ENCODE data around the gene ACTR2.

DNA sequence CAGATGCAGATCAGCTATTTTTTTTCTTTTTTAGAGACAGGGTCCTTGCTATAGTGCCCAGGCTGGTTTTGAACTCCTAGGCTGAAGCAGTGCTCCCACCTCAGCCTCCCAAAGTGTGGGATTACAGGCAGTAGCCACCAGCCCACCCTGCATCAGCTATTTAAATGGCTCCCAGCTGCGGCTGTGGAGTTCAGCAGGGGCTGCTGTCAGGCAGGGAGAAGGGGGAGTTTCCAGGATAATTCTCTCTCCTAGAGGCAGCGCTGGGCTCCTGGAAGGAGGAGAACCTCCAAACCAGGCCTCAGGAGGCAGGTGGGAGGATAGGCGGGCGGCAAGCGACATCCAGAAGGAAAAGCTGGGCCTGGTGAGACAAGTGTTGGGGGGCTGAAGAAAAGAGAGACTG, 65.7 kb downstream of the ACTR2 start:
- TF ChIP-seq, protein P1, sequence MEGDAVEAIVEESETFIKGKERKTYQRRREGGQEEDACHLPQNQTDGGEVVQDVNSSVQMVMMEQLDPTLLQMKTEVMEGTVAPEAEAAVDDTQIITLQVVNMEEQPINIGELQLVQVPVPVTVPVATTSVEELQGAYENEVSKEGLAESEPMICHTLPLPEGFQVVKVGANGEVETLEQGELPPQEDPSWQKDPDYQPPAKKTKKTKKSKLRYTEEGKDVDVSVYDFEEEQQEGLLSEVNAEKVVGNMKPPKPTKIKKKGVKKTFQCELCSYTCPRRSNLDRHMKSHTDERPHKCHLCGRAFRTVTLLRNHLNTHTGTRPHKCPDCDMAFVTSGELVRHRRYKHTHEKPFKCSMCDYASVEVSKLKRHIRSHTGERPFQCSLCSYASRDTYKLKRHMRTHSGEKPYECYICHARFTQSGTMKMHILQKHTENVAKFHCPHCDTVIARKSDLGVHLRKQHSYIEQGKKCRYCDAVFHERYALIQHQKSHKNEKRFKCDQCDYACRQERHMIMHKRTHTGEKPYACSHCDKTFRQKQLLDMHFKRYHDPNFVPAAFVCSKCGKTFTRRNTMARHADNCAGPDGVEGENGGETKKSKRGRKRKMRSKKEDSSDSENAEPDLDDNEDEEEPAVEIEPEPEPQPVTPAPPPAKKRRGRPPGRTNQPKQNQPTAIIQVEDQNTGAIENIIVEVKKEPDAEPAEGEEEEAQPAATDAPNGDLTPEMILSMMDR (conservative IDR thresholded peaks at IDR 0.05 in 1 of 2, IDR thresholded peaks at IDR 0.05 in 1 of 2; ENCODE audit: extremely low read depth in 1 of 2, insufficient read depth in 1 of 2, low read depth in 1 of 2, low read length in 2 of 2): no peak
- no peak for TF ChIP-seq EZH2 (IDR thresholded peaks at IDR 0.05; ENCODE audit: borderline replicate concordance, low read length)

Measured in mammary epithelial cell (primary cell).